Endothelial cell of umbilical vein (primary cell): ENCODE measurements around the gene NFATC2. TPM values are rescaled to one million over a fixed set of nuclear protein-coding genes. Genes with fewer than 3 reads are reported as not detected.

Experiments used
- BruUV-seq: library from RNA; stranded (reverse); fragments of 400-500 nt; replicated peaks from 2 replicates; lab custom pipeline; 2021; lab: Mats Ljungman, UMichigan
- CTCF ChIA-PET: fragments of 300-600, 350-600 bp; sonication (Branson Sonifier 250); formaldehyde crosslinking; loops from one replicate; lab custom pipeline; 2021; ENCODE audit warnings: antibody characterized with exemption, inconsistent platforms; lab: Charles Lee
- POLR2A ChIA-PET: fragments of 300-600, 350-600 bp; sonication (Branson Sonifier 250); formaldehyde crosslinking; loops from one replicate; lab custom pipeline; 2021; ENCODE audit warnings: antibody characterized with exemption, inconsistent platforms; lab: Charles Lee
- DNase-seq: peaks from one replicate; pipeline ENCODE4 v3.0.0-alpha.2; 2011; ENCODE audit warnings: low read depth, low spot score
- FAIRE-seq: peaks from 2 replicates; lab custom pipeline; 2011; peaks lifted over from hg19 to GRCh38; lab: Jason Lieb, UNC
- H2AFZ ChIP-seq: 2 replicates; pipeline ENCODE4 v1.6.0; 2012; ENCODE audit warnings: low read depth, low read length, control low read depth, inconsistent platforms
- H3K27ac ChIP-seq: 2 replicates; pipeline ENCODE4 v1.5.1; 2011; ENCODE audit warnings: low read depth, mild to moderate bottlenecking, control low read depth, low read length, moderate library complexity; ENCODE audit not compliant: insufficient read depth
- H3K27me3 ChIP-seq, 2 experiments: 2 replicates each; pipeline versions ENCODE4 v1.6.0 to v1.6.1; 2011; ENCODE audit warnings: low read length in 2 of 2, mixed read lengths in 1 of 2; ENCODE audit not compliant: control insufficient read depth in 2 of 2, insufficient read depth in 2 of 2
- H3K36me3 ChIP-seq, 2 experiments: 2 replicates in 1 of 2; 3 replicates in 1 of 2; pipeline ENCODE4 v1.5.1; 2011; ENCODE audit warnings: low read length in 2 of 2, mild to moderate bottlenecking in 1 of 2, moderate library complexity in 1 of 2; ENCODE audit not compliant: control insufficient read depth in 2 of 2, insufficient read depth in 2 of 2; ENCODE audit errors: extremely low read depth in 1 of 2
- H3K4me1 ChIP-seq: 3 replicates; pipeline ENCODE4 v1.5.1; 2011; ENCODE audit warnings: mild to moderate bottlenecking, low read length; ENCODE audit not compliant: control insufficient read depth, insufficient read depth; ENCODE audit errors: extremely low read depth
- H3K4me2 ChIP-seq: 2 replicates; pipeline ENCODE4 v1.6.1; 2011; ENCODE audit warnings: low read length, control low read depth, mixed read lengths; ENCODE audit not compliant: insufficient read depth
- H3K4me3 ChIP-seq, 3 experiments: fragments of 200-600 bp in 1 of 3; sonication (generic), shearing (Covaris generic) in 1 of 3; replicated peaks in 1 of 3; 2 replicates each; pipeline ENCODE4 v1.5.1; 2011 to 2016; ENCODE audit warnings: control low read depth in 3 of 3, low read length in 3 of 3, mild to moderate bottlenecking in 2 of 3, inconsistent platforms in 1 of 3, low read depth in 1 of 3, moderate library complexity in 1 of 3; ENCODE audit not compliant: insufficient read depth in 1 of 3
- H3K79me2 ChIP-seq: 2 replicates; pipeline ENCODE4 v1.6.0; 2012; ENCODE audit warnings: low read length, inconsistent platforms; ENCODE audit not compliant: control insufficient read depth, insufficient read depth
- H3K9ac ChIP-seq: replicated peaks from 2 replicates; pipeline ENCODE3; 2011; ENCODE audit warnings: low read length, control low read depth; ENCODE audit not compliant: insufficient read depth; ENCODE audit errors: extremely low read depth
- H3K9me1 ChIP-seq: replicated peaks from 3 replicates; pipeline ENCODE4 v1.6.0; 2011; ENCODE audit warnings: mild to moderate bottlenecking, low read length; ENCODE audit not compliant: control insufficient read depth, insufficient read depth; ENCODE audit errors: extremely low read depth
- H3K9me3 ChIP-seq: replicated peaks from 2 replicates; pipeline ENCODE4 v1.5.1; 2012; ENCODE audit warnings: low read length, inconsistent platforms; ENCODE audit not compliant: control insufficient read depth, insufficient read depth
- H4K20me1 ChIP-seq: replicated peaks from 2 replicates; pipeline ENCODE3; 2011; ENCODE audit warnings: mild to moderate bottlenecking, low read length; ENCODE audit not compliant: control insufficient read depth, insufficient read depth; ENCODE audit errors: extremely low read depth
- EZH2 ChIP-seq: IDR thresholded peaks from 2 replicates; pipeline ENCODE4 v1.6.1; 2012; ENCODE audit warnings: borderline replicate concordance, low read depth, mild to moderate bottlenecking, moderate library complexity, low read length, inconsistent platforms; ENCODE audit not compliant: severe bottlenecking
- FOS ChIP-seq: IDR thresholded peaks from 2 replicates; pipeline ENCODE4 v1.6.1; 2011; ENCODE audit warnings: mild to moderate bottlenecking, low read length, moderate library complexity, borderline replicate concordance; ENCODE audit not compliant: insufficient read depth
- GATA2 ChIP-seq: IDR thresholded peaks from 2 replicates; pipeline ENCODE4 v1.7.0; 2011; ENCODE audit warnings: low read depth, mild to moderate bottlenecking, moderate library complexity, mixed read lengths, low read length; ENCODE audit not compliant: insufficient read length, insufficient read depth
- JUN ChIP-seq: IDR thresholded peaks from 2 replicates; pipeline ENCODE4 v1.6.1; 2011; ENCODE audit warnings: borderline replicate concordance, low read depth; ENCODE audit not compliant: insufficient read length, insufficient read depth
- MYC ChIP-seq: IDR thresholded peaks from one replicate; pipeline ENCODE4 v1.6.1; 2011; ENCODE audit warnings: mild to moderate bottlenecking, low read depth, low read length
- POLR2A ChIP-seq: IDR thresholded peaks from 2 replicates; pipeline ENCODE4 v1.6.1; 2012; ENCODE audit warnings: low read depth, mild to moderate bottlenecking, control low read depth, low read length
- POLR2AphosphoS5 ChIP-seq: IDR thresholded peaks from 2 replicates; pipeline ENCODE4 v1.6.1; 2012; ENCODE audit warnings: low read depth, mild to moderate bottlenecking, control low read depth, low read length, moderate library complexity; ENCODE audit not compliant: insufficient read depth
- dilution Hi-C: fragments of 300-500 bp; cut with MboI; formaldehyde crosslinking; loops from one replicate; pipeline ENCODE4 v1.15.0; 2019; ENCODE audit warnings: low sequenced_read_pairs; ENCODE audit not compliant: extremely low pct_ligation_motif_present
- intact Hi-C: fragments of 100-400 bp; cut with micrococcal nuclease; formaldehyde crosslinking; loops from one replicate; pipeline ENCODE4 v1.10.0; 2022
- polyA plus RNA-seq, 4 experiments: library from polyadenylated mRNA; depleted of rRNA in 3 of 4; stranded (reverse) in 3 of 4; unstranded in 1 of 4; fragments of >200 nt; gene quantifications; 2 replicates each; pipeline versions ENCODE4 v1.2.1 to v1.2.3, GENCODE V29; 2011 to 2012; ENCODE audit warnings: missing spikeins in 1 of 4
- total RNA-seq: library from RNA; stranded (reverse); gene quantifications from 2 replicates; pipeline ENCODE4 v1.2.3, GENCODE V29; 2021
- TF ChIP-seq, protein P1 (sequence below): IDR thresholded peaks from 2 replicates; pipeline ENCODE4 v1.6.1; 2011; ENCODE audit not compliant: insufficient read depth, insufficient read length
- TF ChIP-seq, protein P2 (sequence below), 2 donors: IDR thresholded peaks; 1 replicate in 1 of 2; 2 replicates in 1 of 2; pipeline ENCODE4 v1.5.1; 2011; ENCODE audit warnings: low read length in 2 of 2, mild to moderate bottlenecking in 2 of 2, moderate library complexity in 2 of 2, control low read depth in 1 of 2, inconsistent platforms in 1 of 2, low read depth in 1 of 2; ENCODE audit not compliant: insufficient read depth in 1 of 2; ENCODE audit errors: extremely low read depth in 1 of 2

The NFATC2 gene
- total and polyA plus RNA-seq, 2 donors (not counting 3 experiments of a cell fraction or from before 2014, with no cell fraction given), result 3.1 to 13.0 TPM

DNA sequence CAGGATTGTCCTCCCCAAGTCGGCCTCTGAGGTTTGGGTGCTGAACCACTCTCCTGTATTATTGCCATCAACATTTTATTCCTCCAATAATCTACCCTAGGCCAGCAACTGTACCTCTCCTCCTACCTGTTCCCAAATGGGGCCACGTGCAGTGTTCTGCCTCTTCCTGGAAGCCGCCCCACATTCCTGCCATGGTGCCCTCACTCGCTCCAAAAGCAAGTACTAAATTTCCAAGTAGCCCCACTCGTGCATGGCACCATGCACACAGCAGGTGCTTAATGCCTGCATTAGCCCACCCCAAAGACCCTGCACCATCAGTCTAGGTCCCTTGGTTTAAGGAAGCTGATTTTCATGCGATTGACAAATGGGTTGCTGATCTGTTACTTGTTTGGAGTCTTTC is 147.8 kb downstream of the NFATC2 start:
- DNase-seq (no peak), FAIRE-seq (no peak)
- no peaks in the 10 kb centered on the region for H3K27me3 ChIP-seq
- no peaks in the 10 kb centered on the region for H3K79me2 ChIP-seq
- CTCF ChIA-PET, result interaction anchor here (2.1 kb wide), 1 partner anchor 200 kb away, joined by 8 read pairs; no protein-coding TSS in a partner anchor
- no peak overlapping the region for H2AFZ ChIP-seq
- no peaks in the 10 kb centered on the region for H3K9me1 ChIP-seq
- intact Hi-C loops (no loop called here), dilution Hi-C loops (no loop called here)
- H3K4me3 ChIP-seq, result no peak overlapping the region
- H3K36me3 ChIP-seq, result no peaks in the 10 kb centered on the region
- no peak overlapping the region for H3K4me2 ChIP-seq
- POLR2A ChIA-PET, result no interaction called here
- H4K20me1 ChIP-seq, result no peaks in the 10 kb centered on the region
- H3K9me3 ChIP-seq, result no peaks in the 10 kb centered on the region
- TF ChIP-seq, protein P1, sequence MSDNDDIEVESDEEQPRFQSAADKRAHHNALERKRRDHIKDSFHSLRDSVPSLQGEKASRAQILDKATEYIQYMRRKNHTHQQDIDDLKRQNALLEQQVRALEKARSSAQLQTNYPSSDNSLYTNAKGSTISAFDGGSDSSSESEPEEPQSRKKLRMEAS, result no peak
- no peak for TF ChIP-seq GATA2
- no peak for TF ChIP-seq POLR2A
- TF ChIP-seq EZH2, result no peak
- TF ChIP-seq, protein P2, sequence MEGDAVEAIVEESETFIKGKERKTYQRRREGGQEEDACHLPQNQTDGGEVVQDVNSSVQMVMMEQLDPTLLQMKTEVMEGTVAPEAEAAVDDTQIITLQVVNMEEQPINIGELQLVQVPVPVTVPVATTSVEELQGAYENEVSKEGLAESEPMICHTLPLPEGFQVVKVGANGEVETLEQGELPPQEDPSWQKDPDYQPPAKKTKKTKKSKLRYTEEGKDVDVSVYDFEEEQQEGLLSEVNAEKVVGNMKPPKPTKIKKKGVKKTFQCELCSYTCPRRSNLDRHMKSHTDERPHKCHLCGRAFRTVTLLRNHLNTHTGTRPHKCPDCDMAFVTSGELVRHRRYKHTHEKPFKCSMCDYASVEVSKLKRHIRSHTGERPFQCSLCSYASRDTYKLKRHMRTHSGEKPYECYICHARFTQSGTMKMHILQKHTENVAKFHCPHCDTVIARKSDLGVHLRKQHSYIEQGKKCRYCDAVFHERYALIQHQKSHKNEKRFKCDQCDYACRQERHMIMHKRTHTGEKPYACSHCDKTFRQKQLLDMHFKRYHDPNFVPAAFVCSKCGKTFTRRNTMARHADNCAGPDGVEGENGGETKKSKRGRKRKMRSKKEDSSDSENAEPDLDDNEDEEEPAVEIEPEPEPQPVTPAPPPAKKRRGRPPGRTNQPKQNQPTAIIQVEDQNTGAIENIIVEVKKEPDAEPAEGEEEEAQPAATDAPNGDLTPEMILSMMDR (IDR thresholded peaks at IDR 0.05; ENCODE audit: extremely low read depth in 1 of 2, insufficient read depth in 1 of 2, low read depth in 1 of 2, low read length in 2 of 2), result no peak
- no peak for TF ChIP-seq JUN
- no peak for TF ChIP-seq MYC
- no peak for TF ChIP-seq FOS
- TF ChIP-seq POLR2AphosphoS5, result no peak
- no peak overlapping the region for H3K27ac ChIP-seq
- H3K9ac ChIP-seq, result no peak overlapping the region
- BruUV-seq, result no TSS peak
- H3K4me1 ChIP-seq, result peaks cover 27% of the 10 kb centered on the region
